ENCODE data around the gene ZSWIM1.
A peak's percentile ranks its signal among the peaks of the same experiment; 100 is the strongest.

ZSWIM1 gene

GRCh38 chr20:45912344-45912682, 31.3 kb downstream of the ZSWIM1 start:
- H3K23ac ChIP-seq (ENCODE audit: low read length in 2 of 2): peak overlapping the region in 1 of 2 experiments; percentile 43
- H2BK15ac ChIP-seq (ENCODE audit: low read depth, poor library complexity, severe bottlenecking): peak overlapping the region; percentile 95
- peaks cover 15 to 17% of the 10 kb centered on the region in 2 experiments for H3K36me3 ChIP-seq (ENCODE audit: control insufficient read depth in 1 of 2, insufficient read depth in 2 of 2, low read depth in 1 of 2, low read length in 2 of 2)
- H2BK12ac ChIP-seq (ENCODE audit: low read length in 2 of 2): peak overlapping the region; percentile 52 to 60
- peak overlapping the region; percentile 64 for H4K91ac ChIP-seq (ENCODE audit: low read length)
- H3K9me3 ChIP-seq (ENCODE audit: control insufficient read depth, low read length): no peaks in the 10 kb centered on the region
- H4K8ac ChIP-seq (ENCODE audit: low read length): peak overlapping the region; percentile 92
- H3K4ac ChIP-seq (ENCODE audit: low read depth in 1 of 2, low read length in 2 of 2): peak overlapping the region; percentile 62 to 93
- peak overlapping the region; percentile 61 for H2AFZ ChIP-seq (ENCODE audit: low read depth, low read length)
- no peak overlapping the region for H2BK5ac ChIP-seq (ENCODE audit: low read depth, low read length, poor library complexity, severe bottlenecking)
- peak overlapping the region; percentile 88 for H3K4me2 ChIP-seq (ENCODE audit: low read length, poor library complexity, severe bottlenecking)
- no peaks in the 10 kb centered on the region for H3K27me3 ChIP-seq (ENCODE audit: control insufficient read depth in 1 of 2, insufficient read depth in 1 of 2, low read length in 2 of 2)
- H2BK120ac ChIP-seq (ENCODE audit: low read depth, low read length): peak overlapping the region; percentile 71
- peaks cover 10% of the 10 kb centered on the region for H3K79me1 ChIP-seq (replicated peaks; ENCODE audit: low read length, poor library complexity, severe bottlenecking)
- no peak for DNase-seq
- peak overlapping the region; percentile 83 for H2AK5ac ChIP-seq (ENCODE audit: low read length, severe bottlenecking)
- H3K9ac ChIP-seq (ENCODE audit: low read length): peak overlapping the region; percentile 81
- H3K4me3 ChIP-seq (ENCODE audit: insufficient read depth in 1 of 2, low read depth in 1 of 2, low read length in 2 of 2): peak overlapping the region; percentile 72 to 75
- H3K4me1 ChIP-seq (ENCODE audit: control insufficient read depth, insufficient read depth, low read depth, low read length): peaks cover 19% of the 10 kb centered on the region
- 26% methylated on average over 4 of the region's 4 CpGs for WGBS
- no peak overlapping the region for H3K14ac ChIP-seq (ENCODE audit: low read length in 2 of 2)
- peak overlapping the region; percentile 16 for H3K27ac ChIP-seq (ENCODE audit: low read length, poor library complexity, severe bottlenecking)
- H3K18ac ChIP-seq (ENCODE audit: low read depth in 1 of 2, low read length in 2 of 2): peak overlapping the region; percentile 72 to 90

- no peak overlapping the region for H2AK5ac ChIP-seq (ENCODE audit: low read length, severe bottlenecking)
- 79% methylated on average over 5 of the region's 5 CpGs for WGBS
- peaks cover 22% of the 10 kb centered on the region for H3K4me1 ChIP-seq (ENCODE audit: control insufficient read depth, insufficient read depth, low read depth, low read length)
- H4K8ac ChIP-seq (ENCODE audit: low read length): no peak overlapping the region
- H2AFZ ChIP-seq (ENCODE audit: low read depth, low read length): no peak overlapping the region
- H3K23ac ChIP-seq (ENCODE audit: low read length in 2 of 2): no peak overlapping the region
- H2BK12ac ChIP-seq (ENCODE audit: low read length in 2 of 2): no peak overlapping the region
- no peak overlapping the region for H2BK120ac ChIP-seq (ENCODE audit: low read depth, low read length)
- no peak overlapping the region for H3K9ac ChIP-seq (ENCODE audit: low read length)
- no peak overlapping the region for H3K4ac ChIP-seq (ENCODE audit: low read depth in 1 of 2, low read length in 2 of 2)
- no peak for DNase-seq
- H3K79me1 ChIP-seq (replicated peaks; ENCODE audit: low read length, poor library complexity, severe bottlenecking): peaks cover 9% of the 10 kb centered on the region
- H3K18ac ChIP-seq (ENCODE audit: low read depth in 1 of 2, low read length in 2 of 2): no peak overlapping the region
- H3K9me3 ChIP-seq (ENCODE audit: control insufficient read depth, low read length): no peaks in the 10 kb centered on the region
- H3K36me3 ChIP-seq (ENCODE audit: control insufficient read depth in 1 of 2, insufficient read depth in 2 of 2, low read depth in 1 of 2, low read length in 2 of 2): peaks cover 8 to 9% of the 10 kb centered on the region in 2 experiments
- no peaks in the 10 kb centered on the region for H3K27me3 ChIP-seq (ENCODE audit: control insufficient read depth in 1 of 2, insufficient read depth in 1 of 2, low read length in 2 of 2)
- no peak overlapping the region for H2BK15ac ChIP-seq (ENCODE audit: low read depth, poor library complexity, severe bottlenecking)
- H3K14ac ChIP-seq (ENCODE audit: low read length in 2 of 2): no peak overlapping the region
- H4K91ac ChIP-seq (ENCODE audit: low read length): no peak overlapping the region
- no peak overlapping the region for H3K4me3 ChIP-seq (ENCODE audit: insufficient read depth in 1 of 2, low read depth in 1 of 2, low read length in 2 of 2)
- H3K27ac ChIP-seq (ENCODE audit: low read length, poor library complexity, severe bottlenecking): no peak overlapping the region
- H2BK5ac ChIP-seq (ENCODE audit: low read depth, low read length, poor library complexity, severe bottlenecking): no peak overlapping the region
- no peak overlapping the region for H3K4me2 ChIP-seq (ENCODE audit: low read length, poor library complexity, severe bottlenecking)
Observed at GRCh38 chr20:45913116-45913515, 32.1 kb downstream of the ZSWIM1 start.

- Histone ChIP-seq H3K36me3 (ENCODE audit: control insufficient read depth in 1 of 2, insufficient read depth in 2 of 2, low read depth in 1 of 2, low read length in 2 of 2) (no peaks in the 10 kb centered on the region), H2AK5ac (ENCODE audit: low read length, severe bottlenecking) (peak overlapping the region; percentile 40), H3K9me3 (ENCODE audit: control insufficient read depth, low read length) (no peaks in the 10 kb centered on the region), H3K4me1 (ENCODE audit: control insufficient read depth, insufficient read depth, low read depth, low read length) (peaks cover 15% of the 10 kb centered on the region), H3K23ac (ENCODE audit: low read length in 2 of 2) (no peak overlapping the region), H3K18ac (ENCODE audit: low read depth in 1 of 2, low read length in 2 of 2) (peak overlapping the region; percentile 0 to 79), H3K9ac (ENCODE audit: low read length) (no peak overlapping the region), H3K27me3 (ENCODE audit: control insufficient read depth in 1 of 2, insufficient read depth in 1 of 2, low read length in 2 of 2) (no peaks in the 10 kb centered on the region), H2BK12ac (ENCODE audit: low read length in 2 of 2) (peak overlapping the region in 1 of 2 experiments; percentile 83), H4K8ac (ENCODE audit: low read length) (peak overlapping the region; percentile 8), H3K27ac (ENCODE audit: low read length, poor library complexity, severe bottlenecking) (no peak overlapping the region), H4K91ac (ENCODE audit: low read length) (no peak overlapping the region), H2BK120ac (ENCODE audit: low read depth, low read length) (no peak overlapping the region), H3K4me2 (ENCODE audit: low read length, poor library complexity, severe bottlenecking) (no peak overlapping the region), H3K4ac (ENCODE audit: low read depth in 1 of 2, low read length in 2 of 2) (peak overlapping the region; percentile 44 to 80), H2BK5ac (ENCODE audit: low read depth, low read length, poor library complexity, severe bottlenecking) (no peak overlapping the region), H2AFZ (ENCODE audit: low read depth, low read length) (peak overlapping the region; percentile 73), H3K79me1 (replicated peaks; ENCODE audit: low read length, poor library complexity, severe bottlenecking) (no peaks in the 10 kb centered on the region), H2BK15ac (ENCODE audit: low read depth, poor library complexity, severe bottlenecking) (no peak overlapping the region), H3K4me3 (ENCODE audit: insufficient read depth in 1 of 2, low read depth in 1 of 2, low read length in 2 of 2) (no peak overlapping the region), H3K14ac (ENCODE audit: low read length in 2 of 2) (peak overlapping the region in 1 of 2 experiments; percentile 74)
- WGBS: 73% methylated on average over 4 of the region's 5 CpGs
- peak; percentile 30 for DNase-seq
Observed at GRCh38 chr20:45917790-45918141, 36.7 kb downstream of the ZSWIM1 start.

DNA sequence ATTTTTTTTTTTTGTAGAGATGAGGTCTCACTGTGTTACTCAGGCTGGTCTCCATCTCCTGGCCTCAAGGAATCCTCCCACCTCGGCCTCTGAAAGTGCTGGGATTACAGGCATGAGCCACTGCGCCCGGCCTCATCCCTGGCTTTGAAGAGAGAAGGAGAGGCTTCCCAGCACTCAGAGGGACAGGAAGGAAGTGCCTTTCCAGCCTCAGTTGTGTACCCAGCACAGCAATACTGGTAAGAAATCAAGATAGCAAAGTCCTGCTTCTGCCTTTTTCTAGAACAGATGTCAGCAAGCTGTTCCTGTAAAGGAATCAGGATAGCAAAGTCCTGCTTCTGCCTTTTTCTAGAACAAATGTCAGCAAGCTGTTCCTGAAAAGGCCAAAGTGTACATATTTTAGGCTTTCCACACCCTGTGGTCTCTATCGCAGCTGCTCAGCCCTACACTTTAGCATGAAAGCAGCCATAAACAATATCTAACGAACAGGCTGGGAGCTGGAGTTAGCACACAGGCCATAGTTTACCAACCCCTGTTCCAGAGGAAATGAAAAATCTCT, 37.2 kb downstream of the ZSWIM1 start:
- no peak overlapping the region for H2BK5ac ChIP-seq (ENCODE audit: low read depth, low read length, poor library complexity, severe bottlenecking)
- no peaks in the 10 kb centered on the region for H3K36me3 ChIP-seq (ENCODE audit: control insufficient read depth in 1 of 2, insufficient read depth in 2 of 2, low read depth in 1 of 2, low read length in 2 of 2)
- peaks cover 15% of the 10 kb centered on the region for H3K4me1 ChIP-seq (ENCODE audit: control insufficient read depth, insufficient read depth, low read depth, low read length)
- H3K23ac ChIP-seq (ENCODE audit: low read length in 2 of 2): no peak overlapping the region
- H3K4me2 ChIP-seq (ENCODE audit: low read length, poor library complexity, severe bottlenecking): no peak overlapping the region
- H3K4ac ChIP-seq (ENCODE audit: low read depth in 1 of 2, low read length in 2 of 2): peak overlapping the region in 1 of 2 experiments; percentile 4
- peak overlapping the region; percentile 74 for H3K9ac ChIP-seq (ENCODE audit: low read length)
- peak overlapping the region in 1 of 2 experiments; percentile 23 for H2BK12ac ChIP-seq (ENCODE audit: low read length in 2 of 2)
- H4K91ac ChIP-seq (ENCODE audit: low read length): peak overlapping the region; percentile 78
- no peak overlapping the region for H2BK15ac ChIP-seq (ENCODE audit: low read depth, poor library complexity, severe bottlenecking)
- WGBS: 61% methylated on average over 5 of the region's 5 CpGs
- H3K14ac ChIP-seq (ENCODE audit: low read length in 2 of 2): no peak overlapping the region
- H2BK120ac ChIP-seq (ENCODE audit: low read depth, low read length): peak overlapping the region; percentile 87
- peak overlapping the region; percentile 66 to 77 for H3K18ac ChIP-seq (ENCODE audit: low read depth in 1 of 2, low read length in 2 of 2)
- no peaks in the 10 kb centered on the region for H3K9me3 ChIP-seq (ENCODE audit: control insufficient read depth, low read length)
- no peak overlapping the region for H3K4me3 ChIP-seq (ENCODE audit: insufficient read depth in 1 of 2, low read depth in 1 of 2, low read length in 2 of 2)
- H3K27ac ChIP-seq (ENCODE audit: low read length, poor library complexity, severe bottlenecking): no peak overlapping the region
- peak; percentile 83 for DNase-seq
- no peaks in the 10 kb centered on the region for H3K27me3 ChIP-seq (ENCODE audit: control insufficient read depth in 1 of 2, insufficient read depth in 1 of 2, low read length in 2 of 2)
- H3K79me1 ChIP-seq (replicated peaks; ENCODE audit: low read length, poor library complexity, severe bottlenecking): no peaks in the 10 kb centered on the region
- peak overlapping the region; percentile 15 for H2AFZ ChIP-seq (ENCODE audit: low read depth, low read length)
- H2AK5ac ChIP-seq (ENCODE audit: low read length, severe bottlenecking): peak overlapping the region; percentile 75
- H4K8ac ChIP-seq (ENCODE audit: low read length): peak overlapping the region; percentile 84
